NCI-H2107 treated with DMSO at 0.1 percent for 48 hours (cell line): ENCODE data around the gene ATP5IF1.

ENCODE experiments used
- DNase-seq: peaks from one replicate; lab custom pipeline; 2025; ENCODE audit not compliant: unreplicated experiment; lab: John Stamatoyannopoulos, UW

The ATP5IF1 gene

GRCh38 chr1:28235755-28236655 lies at the start of gene ATP5IF1:
Gene ATP5IF1 (plus strand): TSS chr1:28236124. CDS start chr1:28236184, 60 bp downstream.
- DNase-seq = peak; percentile 99

GRCh38 chr1:28190337-28190979 lies 45.5 kb upstream of the ATP5IF1 start:
- DNase-seq = no peak

- no peak for DNase-seq
Observed at GRCh38 chr1:28190996-28191645, 44.8 kb upstream of the ATP5IF1 start.

- DNase-seq = no peak
Observed at GRCh38 chr1:28193701-28194161, 42.2 kb upstream of the ATP5IF1 start.

GRCh38 chr1:28194326-28195035 lies 41.4 kb upstream of the ATP5IF1 start:
- no peak for DNase-seq

GRCh38 chr1:28195780-28196179 lies 40.1 kb upstream of the ATP5IF1 start:
- no peak for DNase-seq

GRCh38 chr1:28196330-28196729 lies 39.6 kb upstream of the ATP5IF1 start:
- no peak for DNase-seq

GRCh38 chr1:28197682-28198415 lies 38.1 kb upstream of the ATP5IF1 start:
- DNase-seq = no peak

- DNase-seq = no peak
Observed at GRCh38 chr1:28199328-28200233, 36.3 kb upstream of the ATP5IF1 start.

- DNase-seq = no peak
Observed at GRCh38 chr1:28200234-28200873, 35.6 kb upstream of the ATP5IF1 start.

- DNase-seq = no peak
Observed at GRCh38 chr1:28205243-28205642, 30.7 kb upstream of the ATP5IF1 start.

GRCh38 chr1:28208818-28209441 lies 27.0 kb upstream of the ATP5IF1 start:
- peak; percentile 83 for DNase-seq

GRCh38 chr1:28209700-28210099 lies 26.2 kb upstream of the ATP5IF1 start:
- DNase-seq = no peak

GRCh38 chr1:28213315-28213714 lies 22.6 kb upstream of the ATP5IF1 start:
- DNase-seq = no peak

- DNase-seq = no peak
Observed at GRCh38 chr1:28229089-28229488, 6.8 kb upstream of the ATP5IF1 start.

- DNase-seq = no peak
Observed at GRCh38 chr1:28229996-28230395, 5.9 kb upstream of the ATP5IF1 start.

- peak; percentile 74 for DNase-seq
Observed at GRCh38 chr1:28232558-28233263, 3.2 kb upstream of the ATP5IF1 start, which contains the start of gene DNAJC8. Gene DNAJC8 (minus strand): TSS chr1:28233029. CDS start chr1:28232998, 31 bp downstream.

- DNase-seq = no peak
Observed at GRCh38 chr1:28233264-28233606, 2.7 kb upstream of the ATP5IF1 start.
